Stimulated activated naive B cell treated with anti-CD40 and anti-IgM and Interleukin-4, amounts not matched to agents 10 μg/mL and 1 μg/mL and 100 μg/mL, for 72 hours (primary cell): Measurements from ENCODE around the gene SERPINA12.

ENCODE experiments used
- ATAC-seq, 2 donors: fragments of 150-1000 bp; cut with Tn5 transposase; replicated peaks; 2 replicates each; pipeline ENCODE4 v1.10.0; 2021; ENCODE audit warnings: moderate library complexity in 1 of 2
- DNase-seq: peaks from one replicate; pipeline ENCODE4 v3.0.0; 2021
- H3K27ac Mint-ChIP-seq: one replicate; pipeline ENCODE4 v1.8.0; 2022; ENCODE audit warnings: mild to moderate bottlenecking, mixed read lengths
- H3K27me3 Mint-ChIP-seq, 2 donors: one replicate each; pipeline ENCODE4 v1.8.0; 2022; ENCODE audit warnings: mixed read lengths in 2 of 2
- H3K36me3 Mint-ChIP-seq, 2 donors: one replicate each; pipeline ENCODE4 v1.8.0; 2022; ENCODE audit warnings: mixed read lengths in 2 of 2, mild to moderate bottlenecking in 1 of 2
- H3K4me1 Mint-ChIP-seq, 2 donors: one replicate each; pipeline ENCODE4 v1.8.0; 2022; ENCODE audit warnings: mixed read lengths in 2 of 2, mild to moderate bottlenecking in 1 of 2
- H3K4me3 Mint-ChIP-seq, 2 donors: one replicate each; pipeline ENCODE4 v1.8.0; 2022; ENCODE audit warnings: mild to moderate bottlenecking in 2 of 2, mixed read lengths in 2 of 2, moderate library complexity in 1 of 2
- H3K9me3 Mint-ChIP-seq, 2 donors: one replicate each; pipeline ENCODE4 v1.8.0; 2022; ENCODE audit warnings: mixed read lengths in 2 of 2, mild to moderate bottlenecking in 1 of 2

SERPINA12 gene

GRCh38 chr14:94439453-94440057 lies 69.7 kb downstream of the SERPINA12 start:
- H3K9me3 Mint-ChIP-seq: peaks cover 0 to 3% of the 10 kb centered on the region in 2 donors
- no peak overlapping the region for H3K27ac Mint-ChIP-seq
- peaks cover 0 to 9% of the 10 kb centered on the region in 2 donors for H3K27me3 Mint-ChIP-seq
- ATAC-seq (no peak), DNase-seq (no peak)
- no peak overlapping the region for H3K4me3 Mint-ChIP-seq
- no peaks in the 10 kb centered on the region for H3K36me3 Mint-ChIP-seq
- no peaks in the 10 kb centered on the region for H3K4me1 Mint-ChIP-seq
